Activated CD8-positive, alpha-beta memory T cell treated with anti-CD3 and anti-CD28 coated beads for 48 hours (primary cell): ENCODE measurements around the gene TMED8.
"Not testable (repeated sequence)": the region's sequence is repeated elsewhere in the genome, so short reads cannot be mapped to it uniquely, and the experiment has no call there.

Source experiments
- DNase-seq, 3 experiments: peaks; one replicate each; pipeline ENCODE4 v3.0.0-alpha.2; 2020; ENCODE audit warnings: low read depth in 2 of 3, low spot score in 2 of 3

The TMED8 gene

DNA sequence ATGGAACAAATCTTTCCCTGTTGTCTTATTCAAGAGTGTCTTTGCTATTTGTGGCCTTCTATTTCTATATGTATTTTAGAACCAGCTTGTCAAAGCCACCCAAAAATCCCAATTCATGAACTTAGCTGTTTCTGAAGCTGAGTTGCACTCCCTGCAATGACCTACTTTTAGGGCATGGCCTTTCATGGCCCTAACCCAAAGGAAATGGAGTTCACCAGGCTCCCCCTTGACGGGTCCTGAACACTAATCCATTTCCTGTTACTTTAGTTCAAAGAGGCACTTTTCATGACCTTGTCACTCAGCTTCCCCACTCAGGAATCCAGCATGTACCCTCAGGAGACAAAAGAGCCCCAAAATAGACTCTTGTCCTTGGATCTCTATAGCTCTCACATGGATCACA, 7.6 kb downstream of the TMED8 start:
- no peak for DNase-seq

DNA sequence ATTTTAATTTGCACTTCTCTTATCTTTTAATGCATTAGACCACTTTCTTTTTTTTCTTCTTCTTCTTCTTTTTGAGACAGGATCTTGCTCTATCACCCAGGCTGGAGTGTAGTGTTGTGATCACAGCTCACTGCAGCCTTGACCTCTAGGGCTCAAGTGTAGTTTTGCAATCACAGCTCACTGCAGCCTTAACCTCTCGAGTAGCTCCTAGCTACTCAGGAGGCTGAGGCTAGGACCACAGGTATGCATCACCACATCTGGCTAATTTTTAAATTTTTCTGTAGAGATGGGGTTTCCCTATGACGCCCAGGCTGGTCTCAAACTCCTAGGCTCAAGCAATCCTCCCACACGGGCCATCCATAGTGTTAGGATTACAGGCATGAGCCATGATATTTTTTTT, 12.7 kb downstream of the TMED8 start:
- no peak for DNase-seq

DNA sequence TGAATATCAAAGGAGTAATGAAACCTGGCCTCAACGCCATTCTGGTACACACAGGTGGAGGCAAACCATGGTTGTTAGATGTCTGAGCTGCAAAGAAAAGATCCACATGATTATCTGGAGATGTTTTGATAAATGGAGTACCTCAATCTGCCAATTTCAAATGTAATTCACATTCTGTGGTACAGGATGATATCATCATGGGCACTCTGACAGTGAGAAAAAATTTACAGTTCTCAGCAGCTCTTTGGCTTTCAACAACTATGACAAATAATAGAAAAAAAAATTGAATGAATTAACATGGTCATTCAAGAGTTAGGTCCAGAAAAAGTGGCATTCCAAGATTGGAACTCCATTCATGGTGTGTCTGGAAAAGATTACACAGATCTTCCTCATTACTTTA, 17.3 kb downstream of the TMED8 start:
- no peak for DNase-seq

DNA sequence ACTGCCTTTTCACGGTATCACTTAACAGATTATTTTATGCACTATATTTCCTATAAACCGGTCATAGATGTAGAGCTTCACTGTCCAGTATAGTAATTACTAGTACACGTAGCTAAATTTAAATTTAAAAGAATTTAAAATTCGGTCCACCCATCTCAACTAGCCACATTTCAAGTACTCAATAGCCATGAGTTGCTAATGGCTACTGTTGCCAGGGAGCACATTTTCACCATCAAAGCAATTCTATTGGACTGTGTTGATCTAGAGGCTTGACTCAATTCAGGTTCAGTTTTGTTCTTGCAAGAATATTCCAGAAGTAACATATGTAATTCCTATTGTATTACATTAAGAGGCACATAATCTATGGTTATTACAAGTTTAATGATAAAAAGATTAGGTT, 20.0 kb downstream of the TMED8 start:
- DNase-seq = no peak

DNA sequence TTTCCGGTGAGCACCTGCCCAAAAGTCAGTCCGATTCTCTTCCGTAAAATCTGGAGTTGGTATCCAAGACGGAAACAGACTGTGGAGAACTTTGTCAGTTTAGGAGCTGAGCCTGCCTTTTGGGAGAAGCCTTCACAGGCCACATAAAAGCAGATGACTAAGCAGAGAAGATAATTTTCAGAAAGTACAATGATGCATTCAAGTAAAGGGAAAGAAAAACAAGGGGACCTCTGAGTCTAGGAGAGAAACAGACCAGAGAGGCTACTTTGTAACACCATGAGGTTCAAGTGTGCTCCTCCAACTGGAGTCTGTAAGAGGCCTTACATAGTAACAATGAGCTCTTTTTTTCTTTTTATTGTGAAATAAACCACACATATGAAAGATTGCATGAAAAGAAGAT, 21.1 kb downstream of the TMED8 start:
- DNase-seq = no peak

DNA sequence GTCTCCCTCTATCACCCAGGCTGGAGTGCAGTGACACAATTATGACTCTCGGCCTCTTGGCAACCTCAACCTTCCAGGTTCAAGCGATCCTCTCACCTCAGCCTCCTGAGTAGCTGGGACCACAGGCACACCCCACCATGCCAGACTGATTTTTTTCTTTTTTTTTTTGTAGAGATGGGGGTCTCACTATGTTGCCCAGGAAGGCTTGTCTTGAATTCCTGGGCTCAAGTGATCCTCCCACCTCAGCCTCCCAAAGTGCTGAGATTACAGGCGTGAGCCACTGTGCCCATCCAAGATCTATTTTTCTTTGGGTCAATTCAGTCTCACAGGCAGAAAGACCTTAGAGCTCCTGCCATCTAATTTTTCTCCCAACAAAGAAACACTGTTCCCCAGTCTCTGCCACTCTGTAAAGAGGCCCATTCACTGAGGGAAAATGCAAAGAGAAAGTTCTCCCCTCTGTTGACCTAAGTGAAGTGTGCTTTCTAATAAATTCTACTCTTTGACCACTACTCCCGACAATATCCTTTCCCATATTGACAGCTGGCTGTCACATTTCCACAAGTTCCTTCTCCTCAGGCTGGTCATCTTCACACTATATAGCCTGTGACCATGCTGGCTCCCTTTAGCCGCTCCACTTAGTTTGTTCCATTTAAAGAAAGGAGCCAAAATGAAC, 23.3 kb downstream of the TMED8 start:
- no peak for DNase-seq

DNA sequence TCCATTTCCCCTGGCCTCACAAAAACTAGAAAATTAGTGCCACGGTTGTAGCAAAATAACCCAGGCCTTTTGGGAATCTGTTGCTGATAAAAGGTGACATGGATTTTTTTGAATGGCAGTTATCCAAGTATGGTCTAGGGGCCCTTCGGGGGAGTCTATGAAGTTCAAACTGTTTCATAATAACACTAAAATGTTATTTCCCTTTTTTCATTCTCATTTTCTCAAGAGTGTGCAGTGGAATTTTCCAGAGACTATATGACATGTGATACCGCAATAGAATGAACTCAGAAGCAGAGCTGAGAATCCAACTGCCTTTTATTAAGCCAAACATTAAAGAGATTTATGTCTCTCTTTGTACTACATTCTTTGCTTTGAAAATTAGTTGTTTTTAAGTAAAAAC, 29.1 kb downstream of the TMED8 start:
- no peak for DNase-seq

DNA sequence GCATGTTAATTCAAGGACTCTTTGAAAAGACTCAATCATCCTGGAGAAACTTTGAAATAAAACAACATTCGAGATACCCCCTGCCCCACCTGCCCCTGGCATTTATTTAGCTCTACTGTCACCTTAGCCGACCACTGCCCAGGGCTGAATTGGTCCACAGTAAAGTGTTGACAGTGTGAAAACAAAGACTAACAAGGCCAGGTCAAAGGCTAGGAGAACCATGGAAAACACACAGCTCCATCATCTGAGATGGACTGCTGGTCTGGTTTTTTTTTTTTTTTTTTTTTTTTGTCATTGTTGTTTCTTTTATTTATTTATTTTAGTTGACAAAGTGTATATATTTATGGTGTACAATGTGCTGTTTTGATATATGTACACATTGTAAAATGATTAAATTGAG, 30.4 kb downstream of the TMED8 start:
- DNase-seq = no peak

DNA sequence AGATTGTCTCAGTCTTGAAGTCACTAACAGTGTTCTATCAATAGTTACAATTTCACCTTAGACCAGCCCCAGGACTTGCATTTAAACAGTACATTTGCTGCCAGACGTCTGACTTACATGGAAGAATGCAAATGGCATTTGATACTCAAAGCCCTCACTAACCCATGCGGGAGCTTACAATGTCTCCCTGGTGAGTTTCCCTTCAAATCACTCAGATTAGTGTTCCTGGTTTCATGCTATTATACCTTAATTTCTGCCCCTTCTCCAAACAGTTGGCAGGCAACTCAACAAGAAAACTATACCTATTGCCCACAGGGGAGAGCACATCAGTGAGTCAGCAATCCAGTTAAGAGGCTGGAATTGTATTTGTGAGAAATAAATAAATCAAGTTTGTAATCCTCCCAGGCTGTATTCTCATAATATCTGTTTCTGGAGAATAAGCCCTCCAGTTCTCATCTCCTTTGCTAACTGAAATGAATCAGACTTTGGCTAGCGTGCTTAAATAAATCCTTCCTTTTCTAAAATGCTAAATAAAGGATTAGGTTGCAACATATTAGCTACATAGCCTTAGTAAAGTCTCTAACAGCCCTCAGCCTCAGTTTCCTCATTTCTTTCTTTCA, 32.4 kb downstream of the TMED8 start:
- no peak for DNase-seq

DNA sequence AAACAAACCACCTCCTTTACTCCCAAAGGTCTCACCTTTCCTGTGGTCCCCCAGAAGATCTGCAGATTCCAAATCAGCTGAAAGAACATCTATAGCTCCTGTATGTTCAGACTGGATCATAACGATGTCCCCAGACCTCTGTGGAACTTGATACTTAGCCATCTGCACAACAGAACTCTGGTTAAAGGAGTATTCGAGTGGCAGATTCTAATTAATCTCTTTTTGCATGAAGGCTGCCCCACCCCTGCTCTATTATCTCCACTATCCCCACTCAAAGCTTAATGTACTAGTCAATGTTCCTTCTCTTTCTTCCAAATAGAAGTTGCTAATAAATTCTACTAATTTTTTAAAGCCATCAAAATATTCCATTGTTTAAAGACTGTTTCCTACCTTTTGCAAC, 33.2 kb downstream of the TMED8 start:
- no peak for DNase-seq

DNA sequence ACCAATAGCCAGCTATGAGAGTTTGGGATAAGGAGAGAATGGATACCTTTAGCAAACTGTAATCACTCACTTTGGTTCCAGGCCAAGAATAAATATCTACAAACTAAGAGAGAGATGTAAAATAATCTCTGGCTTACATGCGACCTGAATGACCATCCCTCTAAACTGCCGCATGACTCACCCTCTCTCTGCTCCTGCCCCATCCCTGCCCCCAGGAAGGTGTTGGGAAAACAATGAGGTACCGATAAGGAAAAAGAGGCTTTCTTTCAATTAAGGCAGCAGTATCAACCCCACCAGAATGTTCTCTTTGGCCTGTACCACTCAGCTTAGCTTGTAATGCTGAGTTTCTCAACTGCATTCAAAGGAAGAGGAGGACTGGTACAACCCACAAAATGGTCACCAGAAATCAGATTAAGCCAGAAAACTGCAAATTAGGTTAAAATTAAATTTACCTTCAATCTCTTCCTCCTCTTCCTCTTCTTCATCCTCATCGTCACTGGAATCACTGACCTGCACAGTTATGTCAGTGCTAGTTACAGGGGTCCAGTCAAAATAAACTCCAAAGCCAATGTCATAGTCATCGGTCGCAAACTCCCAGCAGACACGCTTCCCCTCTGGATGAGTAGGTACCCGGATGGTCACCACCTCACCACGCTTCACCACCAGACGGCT, 34.0 kb downstream of the TMED8 start:
- DNase-seq = no peak

DNA sequence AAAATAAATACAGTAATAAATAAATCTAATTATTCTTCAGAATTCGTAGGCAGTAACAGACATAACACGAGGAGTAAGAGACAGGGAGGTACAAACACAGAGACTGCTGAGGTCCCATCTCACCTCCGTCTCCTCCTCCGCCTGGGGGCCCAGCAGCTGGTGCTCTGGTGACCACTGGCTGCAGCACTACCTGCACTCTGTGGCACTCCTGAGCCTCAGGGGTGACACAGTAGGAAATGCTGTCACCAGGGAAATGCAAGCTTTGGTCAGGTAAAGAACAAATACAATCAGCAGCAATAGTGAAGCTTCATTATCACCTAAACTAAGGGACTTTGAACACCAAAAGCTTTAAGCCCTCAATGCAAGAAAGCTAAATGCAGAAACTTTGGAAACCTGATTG, 36.5 kb downstream of the TMED8 start:
- no peak for DNase-seq

DNA sequence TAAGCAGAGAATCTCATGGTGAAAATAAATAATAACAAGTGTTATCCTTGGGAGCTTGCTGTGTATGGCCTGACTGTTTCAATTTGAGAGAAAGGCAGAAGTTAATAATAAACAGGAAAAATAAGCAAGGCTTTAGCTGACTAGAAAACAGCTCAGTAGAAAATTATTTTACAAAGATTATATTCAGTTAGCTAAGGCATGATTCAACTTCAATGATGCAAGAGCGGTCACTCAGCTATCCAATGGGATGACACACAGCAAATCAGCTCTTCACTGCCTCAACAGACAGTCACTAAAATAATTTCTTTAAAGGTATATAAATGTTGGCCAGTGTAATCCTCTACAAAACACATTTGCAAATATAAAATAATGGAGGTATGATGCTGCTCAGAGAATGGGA, 37.5 kb downstream of the TMED8 start:
- DNase-seq = no peak

DNA sequence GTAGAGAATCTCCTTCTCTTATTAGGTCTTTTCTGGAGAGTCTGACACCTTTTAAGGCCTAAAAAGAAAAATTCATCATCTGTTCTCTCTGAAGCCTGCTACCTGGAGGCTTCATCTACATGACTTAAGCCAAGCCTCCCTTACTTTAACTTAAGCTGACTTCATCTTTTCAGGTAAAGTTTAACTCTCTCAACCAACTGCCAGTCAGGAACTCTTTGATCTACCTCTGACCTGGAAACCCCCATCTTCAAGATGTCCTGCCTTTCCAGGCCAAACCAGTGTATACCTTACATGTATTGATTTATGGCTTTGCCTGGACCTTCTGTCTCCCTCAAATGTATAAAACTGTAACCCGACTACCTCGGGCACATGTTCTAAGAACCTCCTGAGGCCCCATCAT, 38.6 kb downstream of the TMED8 start:
- no peak for DNase-seq

DNA sequence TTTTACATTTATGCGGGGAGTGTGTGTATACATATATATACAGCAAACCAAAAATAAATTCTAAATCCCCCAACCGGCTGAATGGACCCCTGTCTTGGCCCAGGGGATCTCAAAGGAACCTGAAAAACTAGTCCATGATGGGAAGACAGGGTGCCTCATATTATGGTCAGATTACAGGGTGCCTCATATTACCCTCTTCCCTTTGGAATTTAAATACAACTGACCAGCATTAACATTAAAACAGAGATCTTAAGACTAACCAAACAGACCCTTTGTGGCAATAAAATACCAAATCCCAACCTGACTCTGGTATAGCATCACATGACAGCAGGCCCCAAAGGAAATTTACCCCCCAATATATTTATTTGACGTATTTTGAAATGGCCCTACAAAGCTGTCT, 39.0 kb downstream of the TMED8 start:
- DNase-seq = no peak

DNA sequence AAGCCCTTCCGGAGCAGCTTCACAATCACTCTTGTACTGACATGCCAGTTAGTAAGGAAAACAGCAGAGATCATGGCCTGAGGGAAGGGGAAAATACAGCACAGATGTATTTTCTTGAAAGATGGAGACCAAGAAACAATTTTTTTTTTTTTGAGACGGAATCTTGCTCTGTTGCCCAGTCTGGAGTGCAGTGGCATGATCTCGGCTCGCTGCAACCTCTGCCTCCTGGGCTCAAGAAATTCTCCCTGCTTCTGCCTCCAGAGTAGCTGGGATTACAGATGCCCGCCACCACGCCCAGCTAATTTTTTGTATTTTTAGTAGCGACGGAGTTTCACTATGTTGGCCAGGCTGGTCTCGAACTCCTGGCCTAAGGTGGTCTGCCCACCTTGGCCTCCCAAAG, 39.6 kb downstream of the TMED8 start:
- not testable (repeated sequence) for DNase-seq

DNA sequence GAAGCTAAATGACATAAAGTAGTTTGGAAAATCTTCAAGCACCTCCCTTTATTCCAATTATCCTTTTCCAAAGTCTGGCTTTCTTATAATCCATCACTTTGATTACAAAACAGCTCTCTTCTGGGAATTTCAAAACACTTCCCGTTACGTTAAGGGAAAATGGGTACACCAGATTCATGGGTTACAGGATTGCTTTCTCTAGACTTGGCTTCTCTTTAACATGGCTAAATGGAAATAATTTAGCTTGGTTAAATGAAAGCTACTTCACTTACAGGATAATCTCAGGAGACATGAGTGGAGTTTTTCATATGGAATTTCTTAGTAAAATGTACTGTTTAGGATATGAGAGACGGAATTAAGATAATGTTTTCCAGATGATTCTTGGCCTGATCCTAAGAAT, 41.3 kb downstream of the TMED8 start:
- DNase-seq = no peak

DNA sequence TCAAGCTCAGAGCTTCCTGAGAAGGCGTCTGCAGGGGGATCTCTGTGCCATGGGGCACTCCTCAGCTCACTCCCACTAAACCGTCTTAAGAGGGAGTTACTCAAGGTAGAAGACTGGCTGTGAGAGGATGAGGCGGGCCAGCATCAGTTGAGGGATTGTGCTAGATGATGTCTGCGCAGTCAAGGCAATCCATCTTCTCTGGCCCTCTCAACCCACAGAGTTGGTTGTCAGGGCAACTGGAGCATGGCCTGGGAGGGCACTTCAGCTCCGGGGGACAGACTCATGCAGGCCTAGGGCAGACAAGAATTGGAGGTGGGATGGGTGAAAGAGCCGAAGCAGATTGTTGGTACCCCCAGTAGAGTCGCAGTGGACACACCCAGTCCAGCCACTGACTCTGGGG, 47.0 kb downstream of the TMED8 start:
- DNase-seq = no peak

DNA sequence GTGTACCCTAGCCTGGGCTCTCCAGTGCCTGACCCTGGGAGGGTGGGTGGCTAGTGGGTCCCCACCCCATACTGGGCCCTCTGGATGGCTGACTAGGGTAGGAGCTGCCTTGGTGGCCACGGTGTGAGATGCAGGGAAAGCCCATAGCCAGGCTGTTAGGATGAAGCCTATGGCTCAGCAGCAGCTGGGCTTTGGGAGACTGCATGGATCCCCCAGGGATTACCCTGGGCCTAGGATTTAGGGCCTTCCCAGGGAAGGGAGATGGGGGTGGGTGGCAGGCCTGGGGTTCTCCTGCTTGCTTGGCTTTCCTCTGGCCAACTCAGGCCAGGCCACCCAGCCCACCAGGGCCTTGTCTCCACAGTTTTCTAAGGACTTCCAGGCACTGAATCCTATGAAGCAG, 49.8 kb downstream of the TMED8 start:
- no peak for DNase-seq

DNA sequence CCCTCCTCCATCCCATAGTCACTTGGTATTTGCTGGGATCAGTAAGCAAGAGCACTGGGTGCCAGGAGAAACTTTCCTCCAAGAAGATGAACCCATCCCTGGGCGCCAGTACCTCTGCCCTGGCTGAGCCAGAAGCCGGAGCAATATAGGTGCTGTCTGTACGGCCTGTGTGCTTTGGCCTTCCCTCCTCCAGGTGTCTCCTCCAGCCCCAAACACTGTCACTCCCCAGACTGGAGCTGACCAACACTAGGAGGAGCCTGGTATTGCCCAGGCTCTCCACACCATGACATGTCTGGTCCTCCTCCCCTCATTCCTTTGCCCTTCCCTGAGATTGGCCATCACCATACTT, 51.2 kb downstream of the TMED8 start:
- DNase-seq = no peak

DNA sequence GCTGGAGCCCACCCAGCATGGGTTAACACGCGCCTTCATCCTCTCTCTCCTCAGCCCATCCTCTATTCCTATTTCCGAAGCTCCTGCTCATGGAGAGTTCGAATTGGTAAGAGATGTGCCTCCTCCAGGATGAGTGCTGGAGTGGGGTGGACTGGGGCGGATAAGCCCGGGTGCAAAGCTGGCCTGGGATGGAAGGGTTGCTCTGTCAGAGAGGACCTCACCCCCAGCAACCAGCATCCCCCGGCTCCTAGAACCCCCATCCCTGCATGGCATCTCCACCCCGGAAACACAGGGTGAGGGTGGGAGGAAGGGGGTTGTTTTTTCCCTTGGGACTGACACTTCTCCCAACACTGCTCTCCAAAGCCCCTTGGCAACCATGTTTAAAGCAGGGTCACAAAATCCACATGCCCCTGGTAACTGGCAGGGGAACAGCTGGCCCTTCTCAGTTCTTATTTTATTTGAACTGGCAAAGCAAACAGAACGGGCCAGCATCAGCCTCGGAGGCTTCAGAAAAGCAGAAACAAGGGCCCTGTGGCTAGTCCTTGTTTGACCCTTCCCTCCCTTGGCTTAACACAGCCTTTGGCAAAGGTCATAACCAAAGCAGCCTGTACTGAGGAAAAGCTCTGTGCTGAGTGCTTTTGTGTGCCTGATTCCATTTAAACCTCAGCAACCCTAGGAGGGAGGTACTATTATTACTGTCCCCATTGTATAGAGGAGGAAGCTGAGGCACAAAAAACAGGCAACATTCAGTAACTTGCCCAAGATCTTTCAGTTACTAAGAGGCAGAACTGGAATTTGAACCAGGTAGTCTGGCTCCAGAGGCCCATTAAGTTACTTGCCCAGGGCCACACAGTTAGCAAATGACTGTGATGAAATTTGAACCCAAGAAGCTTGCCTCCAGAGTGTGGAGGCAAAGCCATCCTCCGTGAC, 51.8 kb downstream of the TMED8 start:
- DNase-seq = no peak

DNA sequence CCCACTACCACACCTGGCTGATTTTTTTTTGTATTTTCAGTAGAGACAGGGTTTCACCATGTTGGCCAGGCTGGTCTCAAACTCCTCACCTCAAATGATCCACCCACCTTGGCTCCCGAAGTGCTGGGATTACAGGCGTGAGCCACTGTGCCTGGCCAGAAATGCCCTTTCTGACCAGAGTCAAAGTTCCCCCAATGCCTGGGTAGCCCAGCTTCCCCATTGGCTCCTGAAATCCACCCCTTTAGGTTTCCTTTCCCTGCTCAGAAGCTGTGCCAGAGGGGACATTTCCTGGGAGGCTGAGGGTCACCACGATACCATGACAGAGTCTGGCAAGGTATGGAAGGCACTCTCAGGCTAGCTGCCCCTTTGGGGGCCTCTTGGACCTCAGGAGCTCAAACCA, 52.6 kb downstream of the TMED8 start:
- DNase-seq = no peak
